ENCODE data around the gene PLPP4. TPM values are rescaled to one million over a fixed set of nuclear protein-coding genes. Genes with fewer than 3 reads are reported as not detected.
A peak's percentile ranks its signal among the peaks of the same experiment; 100 is the strongest.

PLPP4 gene
- total RNA-seq, 1 donor from 2014 or later: not detected

GRCh38 chr10:120420421-120420820, 36.6 kb upstream of the PLPP4 start:
- H3K4me3 Mint-ChIP-seq (ENCODE audit: unreplicated experiment): no peak overlapping the region
- H3K36me3 Mint-ChIP-seq (ENCODE audit: low read depth, unreplicated experiment): no peaks in the 10 kb centered on the region
- no peak overlapping the region for H3K27ac Mint-ChIP-seq (ENCODE audit: unreplicated experiment)
- H3K4me1 Mint-ChIP-seq (ENCODE audit: unreplicated experiment): no peaks in the 10 kb centered on the region
- H3K27me3 Mint-ChIP-seq (ENCODE audit: unreplicated experiment): no peaks in the 10 kb centered on the region
- DNase-seq (ENCODE audit: low spot score): no peak
- TF ChIP-seq CTCF (IDR thresholded peaks at IDR 0.05; ENCODE audit: unreplicated experiment): no peak
- no peaks in the 10 kb centered on the region for H3K9me3 Mint-ChIP-seq (ENCODE audit: unreplicated experiment)

DNA sequence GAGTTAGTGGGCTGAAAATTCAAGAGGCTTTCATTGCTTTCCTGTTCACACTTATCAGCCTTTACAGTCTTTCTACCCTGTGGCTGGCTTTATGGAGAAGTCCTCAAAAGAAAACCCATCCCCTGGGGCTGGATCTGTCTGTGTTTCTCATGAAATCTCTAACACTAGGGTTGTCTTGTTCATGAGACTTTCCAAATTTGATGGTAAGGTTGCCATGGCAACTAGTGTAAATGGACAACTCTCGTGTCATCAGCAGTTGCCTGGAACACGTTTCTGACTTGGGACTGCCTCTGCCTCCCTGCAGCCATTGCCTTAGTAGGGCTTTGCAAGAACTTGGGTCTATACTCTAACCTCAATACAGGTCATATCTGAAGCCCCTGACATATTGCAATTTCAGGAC, 35.8 kb upstream of the PLPP4 start:
- no peak for TF ChIP-seq CTCF (IDR thresholded peaks at IDR 0.05; ENCODE audit: unreplicated experiment)
- H3K27ac Mint-ChIP-seq (ENCODE audit: unreplicated experiment): no peak overlapping the region
- DNase-seq (ENCODE audit: low spot score): no peak
- no peak overlapping the region for H3K4me3 Mint-ChIP-seq (ENCODE audit: unreplicated experiment)
- H3K27me3 Mint-ChIP-seq (ENCODE audit: unreplicated experiment): no peaks in the 10 kb centered on the region
- no peaks in the 10 kb centered on the region for H3K9me3 Mint-ChIP-seq (ENCODE audit: unreplicated experiment)
- H3K4me1 Mint-ChIP-seq (ENCODE audit: unreplicated experiment): no peaks in the 10 kb centered on the region
- H3K36me3 Mint-ChIP-seq (ENCODE audit: low read depth, unreplicated experiment): no peaks in the 10 kb centered on the region

DNA sequence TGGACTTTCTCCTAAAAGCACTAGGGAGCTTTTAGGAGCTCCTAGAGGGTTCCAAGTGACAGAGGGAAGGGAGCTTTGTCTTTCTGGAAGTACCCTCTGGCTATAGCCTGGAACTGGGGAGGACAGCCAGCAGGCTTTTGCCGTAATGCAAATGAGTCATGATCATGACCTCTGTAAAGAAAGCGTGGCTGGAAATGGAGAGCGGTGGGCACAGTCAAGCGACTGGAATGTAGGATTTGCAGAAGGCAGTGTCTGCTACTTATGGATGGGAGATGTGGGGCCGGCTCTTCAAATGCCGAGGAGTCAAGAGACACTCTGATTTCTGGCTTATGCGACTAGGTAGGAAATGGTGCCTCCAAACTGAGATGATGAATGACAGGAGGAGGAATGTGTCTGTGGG, 34.6 kb upstream of the PLPP4 start:
- H3K36me3 Mint-ChIP-seq (ENCODE audit: low read depth, unreplicated experiment): no peaks in the 10 kb centered on the region
- H3K27ac Mint-ChIP-seq (ENCODE audit: unreplicated experiment): no peak overlapping the region
- H3K9me3 Mint-ChIP-seq (ENCODE audit: unreplicated experiment): no peaks in the 10 kb centered on the region
- no peak for DNase-seq (ENCODE audit: low spot score)
- H3K4me3 Mint-ChIP-seq (ENCODE audit: unreplicated experiment): no peak overlapping the region
- no peaks in the 10 kb centered on the region for H3K27me3 Mint-ChIP-seq (ENCODE audit: unreplicated experiment)
- no peaks in the 10 kb centered on the region for H3K4me1 Mint-ChIP-seq (ENCODE audit: unreplicated experiment)
- no peak for TF ChIP-seq CTCF (IDR thresholded peaks at IDR 0.05; ENCODE audit: unreplicated experiment)

DNA sequence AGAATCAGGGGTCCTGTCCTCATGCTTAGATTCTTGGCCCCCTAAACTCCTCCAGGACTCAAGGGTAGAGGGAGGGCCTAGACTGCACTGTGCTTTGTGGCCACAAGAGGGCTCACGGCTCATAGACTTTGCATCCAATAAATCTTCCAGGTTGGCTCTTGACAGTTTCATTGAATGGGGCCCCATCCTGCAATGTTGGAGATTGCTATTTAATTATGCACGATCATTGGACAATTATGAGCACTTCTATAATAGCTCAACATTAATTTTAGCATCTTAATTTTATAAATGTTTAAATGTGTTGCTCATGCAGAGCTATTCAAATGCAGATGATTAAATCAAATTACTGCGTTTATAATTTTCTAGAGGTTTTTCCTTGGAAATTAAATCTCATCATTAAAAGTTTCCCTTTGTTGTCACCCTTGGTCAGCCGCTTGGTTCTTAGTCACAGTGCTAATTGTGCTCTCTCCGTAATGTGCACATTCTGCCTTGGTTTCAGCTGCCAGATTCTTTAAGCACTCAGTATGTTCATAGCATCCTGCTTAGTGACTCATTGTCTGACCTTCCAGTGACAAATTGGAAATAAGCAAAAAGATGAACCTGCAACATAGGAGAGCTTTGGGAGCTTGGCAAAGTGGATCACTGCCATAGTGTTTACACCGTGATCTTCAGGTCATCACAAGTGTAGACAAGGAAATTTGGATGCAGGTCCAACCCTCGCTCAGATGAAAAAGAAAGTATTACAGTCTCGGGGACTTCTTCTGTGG, 33.4 kb upstream of the PLPP4 start:
- H3K36me3 Mint-ChIP-seq (ENCODE audit: low read depth, unreplicated experiment): no peaks in the 10 kb centered on the region
- no peaks in the 10 kb centered on the region for H3K9me3 Mint-ChIP-seq (ENCODE audit: unreplicated experiment)
- H3K27ac Mint-ChIP-seq (ENCODE audit: unreplicated experiment): no peak overlapping the region
- H3K4me3 Mint-ChIP-seq (ENCODE audit: unreplicated experiment): no peak overlapping the region
- TF ChIP-seq CTCF (IDR thresholded peaks at IDR 0.05; ENCODE audit: unreplicated experiment): peak; percentile 91
- no peaks in the 10 kb centered on the region for H3K4me1 Mint-ChIP-seq (ENCODE audit: unreplicated experiment)
- DNase-seq (ENCODE audit: low spot score): peak; percentile 59
- H3K27me3 Mint-ChIP-seq (ENCODE audit: unreplicated experiment): no peaks in the 10 kb centered on the region

GRCh38 chr10:120424198-120424464, 32.9 kb upstream of the PLPP4 start:
- H3K36me3 Mint-ChIP-seq (ENCODE audit: low read depth, unreplicated experiment): no peaks in the 10 kb centered on the region
- TF ChIP-seq CTCF (IDR thresholded peaks at IDR 0.05; ENCODE audit: unreplicated experiment): no peak
- H3K4me1 Mint-ChIP-seq (ENCODE audit: unreplicated experiment): no peaks in the 10 kb centered on the region
- no peak overlapping the region for H3K27ac Mint-ChIP-seq (ENCODE audit: unreplicated experiment)
- no peaks in the 10 kb centered on the region for H3K9me3 Mint-ChIP-seq (ENCODE audit: unreplicated experiment)
- no peaks in the 10 kb centered on the region for H3K27me3 Mint-ChIP-seq (ENCODE audit: unreplicated experiment)
- DNase-seq (ENCODE audit: low spot score): no peak
- H3K4me3 Mint-ChIP-seq (ENCODE audit: unreplicated experiment): no peak overlapping the region
